Ishikawa (cell line): ENCODE results near the gene MAPKAPK5.

Source experiments
- CEBPB ChIP-seq: IDR thresholded peaks from 2 replicates; pipeline ENCODE4 v1.6.1; 2012
- CREB1 ChIP-seq: IDR thresholded peaks from 2 replicates; pipeline ENCODE4 v1.6.1; 2012; ENCODE audit warnings: low read depth
- EGR1 ChIP-seq: IDR thresholded peaks from 2 replicates; pipeline ENCODE4 v1.6.1; 2012
- EP300 ChIP-seq: IDR thresholded peaks from 2 replicates; pipeline ENCODE4 v1.6.1; 2012; ENCODE audit warnings: borderline replicate concordance
- FOXM1 ChIP-seq: IDR thresholded peaks from 2 replicates; pipeline ENCODE4 v1.6.1; 2012; ENCODE audit warnings: low read depth, borderline replicate concordance
- NFIC ChIP-seq: IDR thresholded peaks from 2 replicates; pipeline ENCODE4 v1.6.1; 2012
- RAD21 ChIP-seq: IDR thresholded peaks from 2 replicates; pipeline ENCODE4 v1.6.1; 2012; ENCODE audit warnings: low read depth
- TAF1 ChIP-seq: IDR thresholded peaks from 2 replicates; pipeline ENCODE4 v1.6.1; 2012; ENCODE audit warnings: low read depth, mild to moderate bottlenecking
- TCF12 ChIP-seq: IDR thresholded peaks from 2 replicates; pipeline ENCODE4 v1.6.1; 2012; ENCODE audit warnings: low read depth
- TEAD4 ChIP-seq: IDR thresholded peaks from 2 replicates; pipeline ENCODE4 v1.6.1; 2012
- YY1 ChIP-seq: IDR thresholded peaks from 2 replicates; pipeline ENCODE4 v1.6.1; 2012; ENCODE audit warnings: low read depth
- ZBTB7A ChIP-seq: IDR thresholded peaks from 2 replicates; pipeline ENCODE4 v1.6.1; 2012; ENCODE audit warnings: low read depth
- TF ChIP-seq, protein P1 (sequence below): IDR thresholded peaks from 2 replicates; pipeline ENCODE4 v1.6.1; 2012; ENCODE audit warnings: low read depth, mild to moderate bottlenecking
- TF ChIP-seq, protein P2 (sequence below): IDR thresholded peaks from 2 replicates; pipeline ENCODE4 v1.6.1; 2012
- TF ChIP-seq, protein P3 (sequence below): IDR thresholded peaks from 2 replicates; pipeline ENCODE4 v1.6.1; 2012

The MAPKAPK5 gene

DNA sequence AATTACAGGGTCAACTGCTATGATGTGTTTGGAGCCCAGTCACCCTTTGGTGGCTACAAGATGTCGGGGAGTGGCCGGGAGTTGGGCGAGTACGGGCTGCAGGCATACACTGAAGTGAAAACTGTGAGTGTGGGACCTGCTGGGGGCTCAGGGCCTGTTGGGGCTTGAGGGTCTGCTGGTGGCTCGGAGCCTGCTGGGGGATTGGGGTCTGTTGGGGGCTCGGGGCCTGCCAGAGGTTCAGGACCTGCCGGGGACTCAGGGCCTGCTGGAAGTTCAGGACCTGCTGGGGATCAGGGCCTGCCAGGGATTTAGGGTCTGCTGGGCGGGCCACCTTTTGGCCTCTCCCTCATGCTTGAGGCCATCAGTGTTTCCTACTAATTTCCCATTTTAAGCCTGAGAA is 38.2 kb upstream of the MAPKAPK5 start:
- no peak for TF ChIP-seq YY1
- no peak for TF ChIP-seq ZBTB7A

DNA sequence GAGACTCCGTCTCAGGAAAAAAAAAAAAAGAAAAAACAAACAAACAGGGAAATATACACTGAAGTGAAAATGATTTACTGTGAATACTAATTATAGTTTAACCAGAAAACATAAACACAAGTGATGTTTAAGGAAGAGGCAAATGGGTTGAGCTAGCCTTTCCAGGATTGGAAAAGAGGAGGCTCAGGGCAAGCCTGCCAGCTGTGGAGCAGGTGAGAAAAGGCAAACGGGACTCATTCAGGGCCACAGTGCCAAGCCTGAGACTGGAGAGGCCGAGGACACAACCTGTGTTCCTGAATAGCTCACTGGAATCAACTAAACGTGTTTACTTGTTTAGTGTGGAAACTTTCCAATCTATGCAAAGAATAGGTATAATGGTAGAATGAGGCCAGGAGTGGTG is 35.7 kb upstream of the MAPKAPK5 start:
- TF ChIP-seq NFIC: no peak
- TF ChIP-seq, protein P1, sequence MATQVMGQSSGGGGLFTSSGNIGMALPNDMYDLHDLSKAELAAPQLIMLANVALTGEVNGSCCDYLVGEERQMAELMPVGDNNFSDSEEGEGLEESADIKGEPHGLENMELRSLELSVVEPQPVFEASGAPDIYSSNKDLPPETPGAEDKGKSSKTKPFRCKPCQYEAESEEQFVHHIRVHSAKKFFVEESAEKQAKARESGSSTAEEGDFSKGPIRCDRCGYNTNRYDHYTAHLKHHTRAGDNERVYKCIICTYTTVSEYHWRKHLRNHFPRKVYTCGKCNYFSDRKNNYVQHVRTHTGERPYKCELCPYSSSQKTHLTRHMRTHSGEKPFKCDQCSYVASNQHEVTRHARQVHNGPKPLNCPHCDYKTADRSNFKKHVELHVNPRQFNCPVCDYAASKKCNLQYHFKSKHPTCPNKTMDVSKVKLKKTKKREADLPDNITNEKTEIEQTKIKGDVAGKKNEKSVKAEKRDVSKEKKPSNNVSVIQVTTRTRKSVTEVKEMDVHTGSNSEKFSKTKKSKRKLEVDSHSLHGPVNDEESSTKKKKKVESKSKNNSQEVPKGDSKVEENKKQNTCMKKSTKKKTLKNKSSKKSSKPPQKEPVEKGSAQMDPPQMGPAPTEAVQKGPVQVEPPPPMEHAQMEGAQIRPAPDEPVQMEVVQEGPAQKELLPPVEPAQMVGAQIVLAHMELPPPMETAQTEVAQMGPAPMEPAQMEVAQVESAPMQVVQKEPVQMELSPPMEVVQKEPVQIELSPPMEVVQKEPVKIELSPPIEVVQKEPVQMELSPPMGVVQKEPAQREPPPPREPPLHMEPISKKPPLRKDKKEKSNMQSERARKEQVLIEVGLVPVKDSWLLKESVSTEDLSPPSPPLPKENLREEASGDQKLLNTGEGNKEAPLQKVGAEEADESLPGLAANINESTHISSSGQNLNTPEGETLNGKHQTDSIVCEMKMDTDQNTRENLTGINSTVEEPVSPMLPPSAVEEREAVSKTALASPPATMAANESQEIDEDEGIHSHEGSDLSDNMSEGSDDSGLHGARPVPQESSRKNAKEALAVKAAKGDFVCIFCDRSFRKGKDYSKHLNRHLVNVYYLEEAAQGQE: no peak
- TF ChIP-seq YY1: no peak
- TF ChIP-seq CEBPB: no peak
- no peak for TF ChIP-seq FOXM1
- TF ChIP-seq, protein P2, sequence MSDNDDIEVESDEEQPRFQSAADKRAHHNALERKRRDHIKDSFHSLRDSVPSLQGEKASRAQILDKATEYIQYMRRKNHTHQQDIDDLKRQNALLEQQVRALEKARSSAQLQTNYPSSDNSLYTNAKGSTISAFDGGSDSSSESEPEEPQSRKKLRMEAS: no peak
- no peak for TF ChIP-seq ZBTB7A

DNA sequence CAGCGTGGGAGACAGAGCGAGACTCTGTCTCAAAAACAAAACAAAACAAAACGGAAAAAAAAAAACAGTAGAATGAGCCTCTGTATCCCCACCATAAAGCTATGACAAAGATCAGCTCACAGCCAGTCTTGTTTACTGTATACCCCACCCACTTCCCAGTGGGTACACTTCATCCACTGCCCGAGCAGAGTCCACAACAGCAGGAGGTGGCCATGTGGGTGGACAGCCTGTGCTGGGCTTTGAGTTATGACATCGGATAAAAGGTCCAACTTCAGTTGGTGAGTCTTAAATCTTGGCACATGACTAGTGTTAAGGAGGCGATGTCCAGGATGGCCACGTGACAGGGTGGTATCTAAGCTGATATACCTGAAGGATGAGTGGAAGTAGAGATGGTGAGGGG is 34.8 kb upstream of the MAPKAPK5 start:
- TF ChIP-seq TCF12: no peak
- TF ChIP-seq, protein P3, sequence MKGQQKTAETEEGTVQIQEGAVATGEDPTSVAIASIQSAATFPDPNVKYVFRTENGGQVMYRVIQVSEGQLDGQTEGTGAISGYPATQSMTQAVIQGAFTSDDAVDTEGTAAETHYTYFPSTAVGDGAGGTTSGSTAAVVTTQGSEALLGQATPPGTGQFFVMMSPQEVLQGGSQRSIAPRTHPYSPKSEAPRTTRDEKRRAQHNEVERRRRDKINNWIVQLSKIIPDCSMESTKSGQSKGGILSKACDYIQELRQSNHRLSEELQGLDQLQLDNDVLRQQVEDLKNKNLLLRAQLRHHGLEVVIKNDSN: peak; percentile 73
- TF ChIP-seq, protein P1: no peak
- TF ChIP-seq CEBPB: no peak
- no peak for TF ChIP-seq TEAD4
- TF ChIP-seq EGR1: peak; percentile 65
- no peak for TF ChIP-seq NFIC
- TF ChIP-seq YY1: no peak
- TF ChIP-seq, protein P2: no peak
- TF ChIP-seq FOXM1: no peak
- TF ChIP-seq ZBTB7A: no peak
- TF ChIP-seq RAD21: no peak
- no peak for TF ChIP-seq TAF1

DNA sequence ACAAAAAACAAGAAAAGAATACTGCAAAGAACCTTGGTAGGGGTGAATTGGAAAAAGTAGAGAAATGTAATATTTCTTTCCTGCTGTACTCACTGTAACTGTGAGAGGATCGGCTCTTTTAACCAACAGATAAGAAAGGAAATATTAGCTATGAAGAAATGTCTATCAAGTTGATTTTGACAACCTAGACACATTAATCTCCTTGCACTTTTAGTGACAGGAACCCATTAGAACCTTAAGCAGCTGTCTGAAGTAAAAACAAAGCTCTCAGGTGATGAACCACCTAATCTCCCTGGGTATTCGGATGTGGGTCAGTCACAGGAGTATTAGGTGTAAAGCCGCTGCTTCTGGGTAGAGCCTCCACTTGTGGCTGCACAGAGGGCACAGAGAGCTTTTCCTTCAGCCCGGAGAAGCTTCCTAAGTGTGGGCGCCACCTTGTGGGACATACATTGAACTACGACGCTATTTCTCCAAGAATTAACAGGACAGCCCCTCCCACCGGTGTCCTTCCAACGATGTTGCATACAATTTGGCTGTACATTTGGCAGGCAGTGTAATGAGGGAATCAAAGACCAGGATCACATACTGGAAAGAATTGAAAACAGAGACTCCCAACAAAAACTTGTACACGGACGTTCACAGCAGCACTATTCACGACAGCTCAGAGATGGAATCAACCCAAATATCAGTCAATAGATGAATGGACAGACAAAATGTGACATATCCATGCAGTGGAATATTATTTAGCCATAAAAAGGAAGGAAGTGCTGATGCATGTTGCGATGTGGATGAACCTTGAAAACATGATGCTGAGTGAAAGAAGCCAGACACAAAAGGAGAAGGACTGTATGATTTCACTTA is 28.9 kb upstream of the MAPKAPK5 start:
- TF ChIP-seq TEAD4 (no peak), ZBTB7A (no peak), FOXM1 (no peak), EP300 (no peak), RAD21 (peak; percentile 86), EGR1 (no peak)

DNA sequence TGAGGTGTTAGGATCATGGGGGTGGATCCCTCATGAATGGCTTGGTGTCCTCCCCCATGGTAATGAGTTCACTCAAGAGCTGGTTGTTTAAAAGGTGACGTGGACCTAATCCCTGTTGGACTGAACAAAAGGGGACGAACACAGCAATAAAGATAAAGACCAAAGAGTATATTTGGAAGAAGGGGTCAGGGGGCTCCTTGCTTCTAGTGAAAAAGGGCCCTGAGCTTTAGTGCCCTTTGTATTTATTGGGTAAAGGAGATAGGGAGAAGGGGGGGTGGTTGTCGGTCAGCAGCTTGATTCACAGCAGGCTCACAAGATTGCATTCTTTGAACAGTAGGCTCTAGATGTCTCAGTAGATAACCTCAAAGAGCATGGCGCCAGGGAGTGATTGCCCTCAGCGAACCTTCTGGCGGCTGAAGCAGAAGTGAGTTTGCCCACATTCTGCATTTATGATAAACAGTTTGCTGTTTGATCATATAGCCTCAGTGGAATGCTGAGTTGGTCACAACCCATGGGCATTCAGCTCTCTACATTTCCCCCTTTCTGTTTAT is 25.9 kb upstream of the MAPKAPK5 start:
- TF ChIP-seq, protein P2: no peak
- TF ChIP-seq, protein P3: no peak
- TF ChIP-seq FOXM1 (no peak), ZBTB7A (no peak), CREB1 (no peak), TEAD4 (no peak), TCF12 (no peak), EGR1 (no peak), YY1 (no peak), TAF1 (no peak), RAD21 (no peak), NFIC (no peak), CEBPB (no peak), EP300 (no peak)
- TF ChIP-seq, protein P1: no peak
